Inferior parietal cortex (tissue), 1 donor: ENCODE results near the gene UXT.
"Not testable (repeated sequence)": the region's sequence is repeated elsewhere in the genome, so short reads cannot be mapped to it uniquely, and the experiment has no call there.

Source experiments
- DNase-seq: peaks from one replicate; pipeline ENCODE4 v3.0.0-alpha.2; 2016; ENCODE audit errors: extremely low spot score

UXT gene

DNA sequence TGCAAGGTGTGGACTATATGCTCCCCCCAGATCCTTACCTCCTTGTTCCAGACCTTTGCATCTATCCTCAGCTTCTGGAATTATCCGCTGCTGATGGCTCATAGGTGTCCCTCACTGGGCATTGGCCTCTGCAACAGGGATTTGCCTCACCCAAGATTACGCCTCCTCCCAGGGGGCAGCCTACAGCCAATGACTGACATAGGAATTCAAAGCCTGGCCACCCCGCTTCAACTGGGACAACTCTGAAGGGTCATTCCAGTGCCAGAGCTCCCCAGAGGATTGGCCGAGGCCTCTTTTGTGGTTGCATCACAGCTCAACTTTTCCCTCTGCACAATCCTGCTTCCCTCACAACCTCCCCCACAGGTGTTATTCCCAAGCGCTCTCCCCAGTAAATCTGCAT, 44.4 kb downstream of the UXT start:
- DNase-seq, result no peak

DNA sequence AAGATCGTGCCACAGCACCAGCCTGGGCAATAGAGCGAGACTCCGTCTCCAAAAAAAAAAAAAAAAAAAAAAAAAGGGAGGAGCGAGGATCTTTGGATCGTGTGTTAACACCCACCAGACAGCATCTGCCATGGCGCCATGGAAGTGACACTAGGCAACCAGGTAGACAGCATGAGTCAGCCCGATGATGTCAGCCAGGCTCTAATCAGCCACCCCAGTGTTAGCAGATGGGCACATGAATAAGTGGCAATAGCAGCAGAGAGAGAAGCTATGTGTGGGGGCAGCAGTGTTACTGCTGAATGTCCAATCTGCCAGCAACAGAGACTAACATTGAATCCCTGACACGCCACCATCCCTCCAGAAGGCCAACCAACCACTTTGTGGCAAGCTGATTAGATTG, 45.9 kb downstream of the UXT start:
- no peak for DNase-seq

DNA sequence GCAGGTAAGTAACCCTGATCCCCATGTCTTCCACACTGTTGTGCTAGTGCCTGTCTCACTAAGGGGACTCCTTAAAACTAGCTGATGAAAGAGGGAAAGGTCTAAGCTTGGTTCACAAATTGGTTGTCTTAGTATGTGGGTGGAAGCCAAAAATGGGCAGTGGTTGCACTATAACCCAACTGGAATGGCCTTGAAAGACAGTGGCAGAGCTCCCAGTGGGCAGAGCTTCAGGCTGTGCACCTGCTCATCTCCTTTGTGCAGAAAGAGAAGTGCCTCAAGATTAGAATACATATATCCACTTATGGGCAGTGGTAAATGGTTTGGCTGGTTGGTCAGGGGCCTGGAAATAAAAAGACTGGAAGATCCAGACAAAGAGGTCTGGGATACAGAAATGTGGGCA, 46.6 kb downstream of the UXT start:
- DNase-seq, result no peak

DNA sequence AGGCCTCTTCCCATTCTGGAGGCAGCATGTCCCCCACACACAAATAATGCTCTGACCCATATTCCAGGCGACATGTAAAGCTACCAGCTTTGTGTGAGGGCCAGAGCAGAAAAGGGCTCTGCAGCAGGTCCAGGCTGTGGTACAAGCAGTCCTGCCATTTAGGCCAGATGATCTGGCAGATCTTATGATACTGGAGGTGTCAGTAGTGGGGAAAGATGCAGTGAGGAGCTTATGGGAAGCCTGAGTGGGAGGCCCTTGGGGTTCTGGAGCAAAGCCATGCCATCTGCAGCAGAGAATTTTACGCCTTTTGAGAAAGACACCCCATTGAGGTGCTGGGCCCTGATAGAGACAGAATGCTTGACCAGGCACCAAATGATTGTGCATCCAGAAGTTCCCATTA, 47.1 kb downstream of the UXT start:
- DNase-seq, result no peak

DNA sequence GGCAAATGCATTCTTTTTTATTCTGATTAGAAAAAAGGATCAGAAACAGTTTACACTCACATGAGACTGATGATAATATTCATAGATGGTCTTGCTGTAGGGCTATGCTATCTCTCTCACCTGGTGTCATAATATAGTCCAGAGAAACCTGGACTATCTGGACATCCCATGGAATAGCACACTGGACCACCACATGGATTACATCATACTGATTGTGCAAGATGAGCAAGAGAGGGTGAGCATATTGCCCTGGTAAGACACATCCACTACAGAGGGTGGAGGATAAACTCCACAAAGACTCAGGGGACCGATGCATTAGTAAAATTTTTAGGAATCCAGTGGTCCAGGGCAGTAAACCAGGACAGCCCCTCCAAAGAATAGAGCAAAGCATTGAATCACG, 47.5 kb downstream of the UXT start:
- DNase-seq, result no peak

DNA sequence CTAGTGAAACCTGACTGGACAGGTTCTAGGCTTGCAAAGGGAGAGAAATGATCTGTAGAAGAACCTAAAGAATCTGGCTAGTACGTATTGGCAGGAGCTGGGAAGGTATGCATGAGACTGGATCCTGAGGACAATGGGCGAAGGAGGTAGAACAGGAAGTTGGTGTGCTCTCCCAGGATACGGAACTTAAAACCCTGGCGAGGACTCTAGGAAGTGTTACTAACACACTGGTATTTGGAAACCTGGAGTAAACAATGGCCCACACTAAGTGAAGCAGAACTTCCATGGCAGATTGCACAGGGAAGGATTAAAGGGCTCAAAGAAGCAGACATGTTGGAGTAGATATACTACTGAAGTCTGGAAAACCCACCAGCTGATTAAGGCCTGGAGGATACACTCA, 48.5 kb downstream of the UXT start:
- no peak for DNase-seq

DNA sequence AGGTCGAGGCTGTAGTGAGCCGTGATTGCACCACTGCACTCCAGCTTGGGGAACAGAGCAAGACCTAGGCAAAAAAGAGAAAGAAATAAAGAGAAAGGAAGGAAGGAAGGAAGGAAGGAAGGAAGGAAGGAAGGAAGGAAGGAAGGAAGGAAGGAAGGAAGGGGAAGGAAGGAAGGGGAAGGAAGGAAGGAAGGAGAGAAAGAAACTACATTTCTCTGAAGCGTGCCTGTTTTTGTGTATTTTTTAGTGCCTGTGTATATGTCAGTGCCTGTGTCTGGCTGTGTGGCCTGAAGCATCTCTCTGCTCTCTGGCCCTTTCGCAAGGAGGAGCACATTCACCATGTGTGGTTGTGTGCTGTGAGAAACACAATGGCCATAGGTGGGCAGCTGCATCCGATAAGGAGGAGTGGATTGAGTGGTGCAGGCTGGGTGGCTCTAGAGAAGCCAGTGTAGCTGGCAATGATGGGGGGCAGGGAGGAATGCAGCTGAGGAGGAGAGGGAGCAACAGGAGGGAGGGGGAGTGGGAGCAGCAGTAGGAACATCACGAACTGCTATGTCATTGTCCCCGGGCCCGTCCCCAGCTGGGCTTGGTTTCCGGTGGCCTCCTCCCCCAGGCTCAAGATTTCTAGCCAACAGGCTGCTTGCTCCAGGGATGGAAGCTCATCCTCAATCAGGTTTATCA, 50.7 kb downstream of the UXT start:
- no peak for DNase-seq

DNA sequence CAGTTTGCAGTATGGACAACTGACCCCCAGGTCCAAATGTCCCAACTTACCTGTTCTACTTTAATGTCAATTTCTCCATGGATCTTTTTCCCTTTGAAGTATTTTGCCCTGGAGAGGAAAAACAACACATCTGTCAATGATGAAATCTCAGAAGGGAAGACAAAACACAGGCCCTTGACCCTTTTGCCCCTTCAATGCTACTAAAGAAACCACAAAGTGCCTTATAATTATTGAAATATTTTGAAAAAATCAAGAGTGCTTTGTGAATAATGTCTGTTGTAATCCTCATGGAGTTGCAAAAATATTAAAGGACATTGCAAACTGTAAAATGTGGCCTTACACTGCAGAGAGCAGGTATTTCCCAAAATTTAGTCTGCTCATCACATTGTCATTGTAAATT, 51.9 kb downstream of the UXT start:
- DNase-seq, result no peak

DNA sequence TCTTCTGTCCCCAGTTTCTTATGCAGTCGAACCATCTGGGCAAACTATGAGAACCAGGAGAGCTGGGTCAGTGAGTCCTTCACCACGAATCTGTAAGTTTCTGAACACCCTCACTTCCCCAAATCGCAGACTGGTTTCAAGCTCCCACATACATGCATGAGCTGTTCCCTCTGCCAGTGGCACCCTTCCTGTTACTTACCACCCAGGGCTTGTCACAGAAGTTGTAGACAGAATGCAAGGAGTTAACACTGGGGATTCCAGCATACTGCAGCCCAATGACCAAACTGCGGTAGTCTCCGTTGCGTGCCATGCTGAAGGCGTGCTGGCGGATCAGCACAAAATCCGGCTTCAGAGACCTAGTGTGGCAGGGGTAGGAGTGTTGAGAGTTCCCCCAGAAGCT, 54.0 kb downstream of the UXT start:
- DNase-seq, result no peak

DNA sequence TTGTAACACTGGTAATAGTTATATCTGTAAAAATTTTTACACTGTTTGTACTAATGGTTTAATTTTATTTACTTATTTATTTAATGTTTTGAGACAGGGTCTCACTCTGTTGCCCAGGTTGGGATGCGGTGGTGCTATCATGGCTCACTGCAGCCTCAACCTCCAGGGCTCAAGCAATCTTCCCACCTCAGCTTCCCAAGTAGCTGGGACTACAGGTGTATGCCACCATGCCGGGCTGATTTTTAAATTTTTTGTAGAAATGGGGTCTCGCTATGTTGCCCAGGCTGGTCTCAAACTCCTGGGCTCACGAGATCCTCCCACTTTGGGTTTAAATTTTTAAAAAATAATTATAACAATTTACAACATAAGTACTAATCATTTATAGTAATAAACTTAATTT, 55.9 kb downstream of the UXT start:
- not testable (repeated sequence) for DNase-seq
